GM21381 (cell line): ENCODE results near the gene LRRC57.
"Not testable (repeated sequence)": the region's sequence is repeated elsewhere in the genome, so short reads cannot be mapped to it uniquely, and the experiment has no call there.

Source experiments
- ATAC-seq: cut with Tn5 transposase; IDR thresholded peaks from one replicate; pipeline ENCODE4 v1.9.1; 2021; ENCODE audit warnings: mild to moderate bottlenecking, moderate library complexity; ENCODE audit not compliant: unreplicated experiment

LRRC57 gene

GRCh38 chr15:42548249-42549031 is at the start of gene LRRC57, which contains the start of gene HAUS2:
TSS of gene LRRC57 (minus strand) at chr15:42548793. CDS start at chr15:42548434, 359 bp downstream.
TSS of gene HAUS2 (plus strand) at chr15:42548838. CDS start at chr15:42548873, 35 bp downstream.
- peak; percentile 88 for ATAC-seq

GRCh38 chr15:42595626-42596240 is 47.1 kb upstream of the LRRC57 start:
- ATAC-seq, result no peak

GRCh38 chr15:42594095-42594494 is 45.5 kb upstream of the LRRC57 start:
- ATAC-seq, result no peak

GRCh38 chr15:42593143-42593542 is 44.5 kb upstream of the LRRC57 start:
- ATAC-seq, result no peak

GRCh38 chr15:42592716-42593115 is 44.1 kb upstream of the LRRC57 start:
- ATAC-seq, result no peak

GRCh38 chr15:42591238-42591934 is 42.8 kb upstream of the LRRC57 start:
- no peak for ATAC-seq

GRCh38 chr15:42590619-42591237 is 42.1 kb upstream of the LRRC57 start:
- no peak for ATAC-seq

GRCh38 chr15:42584031-42584765 is 35.6 kb upstream of the LRRC57 start:
- ATAC-seq, result no peak

- no peak for ATAC-seq
Measured at GRCh38 chr15:42582569-42583375, 34.2 kb upstream of the LRRC57 start.

- peak; percentile 83 for ATAC-seq
Measured at GRCh38 chr15:42581272-42581730, 32.7 kb upstream of the LRRC57 start.

GRCh38 chr15:42578984-42579537 is 30.5 kb upstream of the LRRC57 start:
- no peak for ATAC-seq

- ATAC-seq, result no peak
Measured at GRCh38 chr15:42577514-42578031, 29.0 kb upstream of the LRRC57 start.

- ATAC-seq, result no peak
Measured at GRCh38 chr15:42576776-42577175, 28.2 kb upstream of the LRRC57 start.

- no peak for ATAC-seq
Measured at GRCh38 chr15:42576040-42576594, 27.5 kb upstream of the LRRC57 start.

- ATAC-seq, result peak; percentile 92
Measured at GRCh38 chr15:42575188-42576039, 26.8 kb upstream of the LRRC57 start, which contains the start of gene STARD9. TSS of gene STARD9 (plus strand) at chr15:42575606. CDS start at chr15:42575716, 110 bp downstream.

- ATAC-seq, result no peak
Measured at GRCh38 chr15:42558739-42559138, 10.1 kb upstream of the LRRC57 start.

- not testable (repeated sequence) for ATAC-seq
Measured at GRCh38 chr15:42556550-42557207, 8.1 kb upstream of the LRRC57 start.
